Right lobe of liver (tissue), 6 donors: ENCODE measurements around the gene SYT2. TPM values are rescaled to one million over a fixed set of nuclear protein-coding genes. Genes with fewer than 3 reads are reported as not detected.
"Not testable (repeated sequence)": the region's sequence is repeated elsewhere in the genome, so short reads cannot be mapped to it uniquely, and the experiment has no call there.

Experiments used
- ATAC-seq, 4 donors: fragments of 200-7000 bp; cut with Tn5 transposase; one replicate each; pipeline ENCODE4 v1.9.1; 2020; ENCODE audit warnings: mild to moderate bottlenecking in 4 of 4, moderate library complexity in 4 of 4
- DNase-seq, 3 donors: peaks; one replicate each; pipeline ENCODE4 v3.0.0-alpha.2; 2020
- H3K27ac ChIP-seq, 3 donors: fragments of 200-600 bp; one replicate each; pipeline ENCODE4 v1.8.0; 2022
- H3K27me3 ChIP-seq, 2 donors: fragments of 200-600 bp; one replicate each; pipeline ENCODE4 v1.8.0; 2022
- H3K36me3 ChIP-seq, 4 donors: fragments of 200-600 bp; sonication (generic) in 1 of 4; one replicate each; pipeline versions ENCODE4 v1.5.1 to v1.8.0; 2017 to 2022; ENCODE audit warnings: control low read depth in 1 of 4
- H3K4me1 ChIP-seq, 4 donors: fragments of 200-600 bp; sonication (generic) in 1 of 4; one replicate each; pipeline versions ENCODE4 v1.5.1 to v1.8.0; 2017 to 2022; ENCODE audit warnings: control low read depth in 1 of 4
- H3K4me3 ChIP-seq, 3 donors: fragments of 200-600 bp; one replicate each; pipeline ENCODE4 v1.8.0; 2022
- H3K9me3 ChIP-seq, 4 donors: fragments of 200-600 bp; sonication (generic) in 1 of 4; one replicate each; pipeline versions ENCODE4 v1.5.1 to v1.8.0; 2017 to 2022; ENCODE audit warnings: control low read depth in 1 of 4
- CTCF ChIP-seq, 4 donors: fragments of 200-600 bp in 3 of 4; fragments of 450-650 bp in 1 of 4; IDR thresholded peaks; one replicate each; pipeline versions ENCODE4 v1.5.1 to v1.8.0; 2016 to 2022; ENCODE audit warnings: antibody characterized with exemption in 4 of 4, mild to moderate bottlenecking in 2 of 4
- POLR2A ChIP-seq: fragments of 450-650 bp; IDR thresholded peaks from one replicate; pipeline ENCODE4 v1.6.1; 2017; ENCODE audit warnings: antibody characterized with exemption, mild to moderate bottlenecking
- WGBS: methylation state at CpG from one replicate; pipeline ENCODE4 v1.1.6; 2018; ENCODE audit warnings: low coverage, low lambda C conversion rate; ENCODE audit not compliant: insufficient coverage; ENCODE audit errors: missing lambda C conversion rate; 5-methylcytosine and 5-hydroxymethylcytosine counted together
- intact Hi-C, 2 donors: fragments of 100-400 bp; cut with DNase I; formaldehyde crosslinking; loops; one replicate each; pipeline versions ENCODE4 v1.11.2 to v1.14.1; 2022
- total RNA-seq, 6 experiments: library from RNA; depleted of rRNA in 2 of 6; stranded (reverse); fragments of >200 nt in 2 of 6; fragmentation: NEBNext Ultra II Directional in 3 of 6; extraction: Animal tissue kit (Norgen Biotek cat#: 25700) in 3 of 6; gene quantifications; one replicate each; pipeline versions ENCODE4 v1.1.0 to v1.2.4, GENCODE V29; 2016 to 2023
- donor health status: DM: no; HTN: yes; CAD: no.
- donor health status: DM: no; HTN: no; CAD: no.
- donor health status: DM: no; HTN: no; CAD: no.
- donor health status: DM: no; HTN: yes; CAD: no.
- donor health status: DM: no; HTN: yes; CAD: no.

Gene SYT2
- total RNA-seq, 6 experiments from 2014 or later = not detected

GRCh38 chr1:202561240-202561639 is 149.0 kb downstream of the SYT2 start:
- TF ChIP-seq POLR2A = no peak
- TF ChIP-seq CTCF (IDR thresholded peaks at IDR 0.05) = no peak
- H3K4me3 ChIP-seq = no peak overlapping the region
- no peaks in the 10 kb centered on the region for H3K27me3 ChIP-seq
- H3K4me1 ChIP-seq = peaks cover 0 to 6% (median 0%) of the 10 kb centered on the region in 4 donors
- H3K36me3 ChIP-seq = peaks cover 0 to 18% (median 1%) of the 10 kb centered on the region in 4 donors
- 75% methylated on average over 1 of the region's 1 CpG for WGBS
- intact Hi-C loops = no loop called here
- no peak overlapping the region for H3K27ac ChIP-seq
- no peak for DNase-seq
- no peaks in the 10 kb centered on the region for H3K9me3 ChIP-seq
- no peak for ATAC-seq

- H3K4me3 ChIP-seq, intact Hi-C loops, DNase-seq, H3K27me3 ChIP-seq, H3K9me3 ChIP-seq, H3K36me3 ChIP-seq, H3K27ac ChIP-seq, ATAC-seq: not testable (repeated sequence)
- no CpG with 5 or more reads among the region's 1 CpG for WGBS
- H3K4me1 ChIP-seq = peaks cover 0 to 18% (median 7%) of the 10 kb centered on the region in 4 donors
Observed at GRCh38 chr1:202557662-202558061, 152.6 kb downstream of the SYT2 start.

- H3K27ac ChIP-seq, DNase-seq, ATAC-seq, intact Hi-C loops, H3K4me3 ChIP-seq, H3K36me3 ChIP-seq, H3K27me3 ChIP-seq, H3K9me3 ChIP-seq: not testable (repeated sequence)
- 86% methylated on average over 4 of the region's 4 CpGs for WGBS
- H3K4me1 ChIP-seq = peaks cover 0 to 18% (median 7%) of the 10 kb centered on the region in 4 donors
Observed at GRCh38 chr1:202556037-202556436, 154.2 kb downstream of the SYT2 start.

- H3K27ac ChIP-seq = peak overlapping the region; percentile 6 to 61 (median 38)
- peak; percentile 73 to 79 (median 76) for ATAC-seq
- peaks cover 0 to 18% (median 7%) of the 10 kb centered on the region in 4 donors for H3K4me1 ChIP-seq
- H3K9me3 ChIP-seq, H3K27me3 ChIP-seq, H3K4me3 ChIP-seq, intact Hi-C loops, H3K36me3 ChIP-seq, DNase-seq: not testable (repeated sequence)
- WGBS = 59% methylated on average over 4 of the region's 4 CpGs
Observed at GRCh38 chr1:202554619-202555018, 155.6 kb downstream of the SYT2 start.

GRCh38 chr1:202553560-202554038 is 156.7 kb downstream of the SYT2 start:
- no peak for TF ChIP-seq POLR2A
- no peak for TF ChIP-seq CTCF (IDR thresholded peaks at IDR 0.05)
- Histone ChIP-seq H3K4me3 (no peak overlapping the region), H3K9me3 (no peaks in the 10 kb centered on the region), H3K4me1 (peaks cover 0 to 18% (median 7%) of the 10 kb centered on the region in 4 donors), H3K27ac (no peak overlapping the region), H3K27me3 (no peaks in the 10 kb centered on the region), H3K36me3 (no peaks in the 10 kb centered on the region)
- ATAC-seq = peak; percentile 54 to 72 (median 69)
- intact Hi-C loops = no loop called here
- DNase-seq = no peak
- WGBS = 10% methylated on average over 3 of the region's 3 CpGs

- 88% methylated on average over 1 of the region's 1 CpG for WGBS
- H3K36me3 ChIP-seq, DNase-seq, intact Hi-C loops, ATAC-seq, H3K9me3 ChIP-seq, H3K27me3 ChIP-seq, H3K4me3 ChIP-seq: not testable (repeated sequence)
- H3K27ac ChIP-seq = peak overlapping the region in 1 of 3 donors; percentile 18
- H3K4me1 ChIP-seq = peaks cover 0 to 18% (median 7%) of the 10 kb centered on the region in 4 donors
Observed at GRCh38 chr1:202553078-202553477, 157.2 kb downstream of the SYT2 start.

- H3K9me3 ChIP-seq, H3K4me3 ChIP-seq, intact Hi-C loops, H3K36me3 ChIP-seq, DNase-seq, H3K27me3 ChIP-seq: not testable (repeated sequence)
- peaks cover 0 to 20% (median 5%) of the 10 kb centered on the region in 4 donors for H3K4me1 ChIP-seq
- peak overlapping the region in 1 of 3 donors; percentile 18 for H3K27ac ChIP-seq
- peak in 1 of 4 donors; percentile 23 for ATAC-seq
Observed at GRCh38 chr1:202552615-202553014, 157.6 kb downstream of the SYT2 start.
